GM19463 (cell line): Measurements from ENCODE around the gene KLHDC4.

Experiments used
- ATAC-seq: cut with Tn5 transposase; IDR thresholded peaks from one replicate; pipeline ENCODE4 v1.9.1; 2021; ENCODE audit warnings: mild to moderate bottlenecking, moderate library complexity; ENCODE audit not compliant: unreplicated experiment

The KLHDC4 gene

DNA sequence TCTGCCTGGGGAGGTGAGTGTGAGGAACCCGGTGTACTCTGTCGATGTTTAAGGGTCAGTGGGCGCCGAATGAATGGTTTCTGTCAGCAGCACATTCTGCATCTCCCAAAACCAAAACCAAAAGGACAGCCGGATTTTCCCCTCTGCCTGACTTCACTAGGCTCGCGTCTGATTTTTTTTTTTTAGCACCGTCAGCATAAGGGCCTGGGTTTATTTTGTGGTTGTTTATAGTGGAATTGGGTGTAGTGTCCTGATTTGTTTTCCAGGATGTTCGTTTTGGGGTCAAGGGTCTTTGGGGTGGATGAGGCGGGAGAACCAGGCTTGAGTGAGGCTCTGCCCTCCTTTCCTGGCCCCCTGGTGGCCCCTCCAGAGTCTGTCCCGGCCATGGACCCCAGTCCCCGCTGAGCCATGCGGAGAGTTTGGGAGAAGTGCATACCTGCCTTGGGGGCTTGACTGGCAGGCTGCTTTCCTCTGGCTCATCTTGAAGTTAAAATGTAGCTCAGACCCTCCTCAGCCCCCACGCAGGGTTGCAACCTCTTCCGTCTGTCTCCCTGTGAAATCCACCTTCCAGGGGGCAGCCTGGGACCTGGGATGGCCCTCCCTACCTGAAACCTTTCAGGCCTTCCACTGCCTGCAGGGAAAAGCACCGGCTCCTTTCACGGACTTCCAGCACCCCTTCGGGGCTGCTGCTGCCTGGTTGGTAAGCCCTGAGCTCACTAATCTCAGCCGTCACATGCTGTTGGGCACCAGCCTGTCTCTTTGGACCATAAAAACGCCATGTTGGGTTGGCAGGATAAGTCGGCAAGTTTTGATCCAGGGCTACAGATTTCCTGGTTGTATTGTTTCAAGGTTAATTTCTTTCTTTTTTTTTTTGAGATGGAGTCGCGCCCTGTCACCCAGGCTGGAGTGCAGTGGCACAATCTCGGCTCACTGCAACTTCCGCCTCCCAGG lies 103.3 kb downstream of the KLHDC4 start:
- no peak for ATAC-seq

DNA sequence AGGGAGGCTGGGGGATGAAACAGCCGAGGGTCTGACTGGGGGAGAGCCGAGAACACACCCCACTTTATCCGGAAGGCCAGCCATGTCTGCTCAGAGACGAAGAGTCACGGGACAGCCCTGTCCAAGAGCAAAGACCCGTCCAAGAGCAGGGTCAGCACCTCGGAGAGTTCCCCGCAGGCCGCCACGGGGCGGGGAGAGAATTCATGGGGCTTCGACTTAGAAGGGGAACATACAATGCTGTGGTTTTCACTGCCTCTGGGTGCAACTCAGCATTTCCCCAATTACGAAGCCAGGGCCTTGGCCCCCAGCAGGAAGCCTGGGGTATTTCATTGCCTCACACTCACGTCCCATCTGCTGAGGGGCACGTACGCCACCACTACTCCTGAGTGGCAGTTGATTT lies 104.2 kb downstream of the KLHDC4 start:
- ATAC-seq, result no peak

DNA sequence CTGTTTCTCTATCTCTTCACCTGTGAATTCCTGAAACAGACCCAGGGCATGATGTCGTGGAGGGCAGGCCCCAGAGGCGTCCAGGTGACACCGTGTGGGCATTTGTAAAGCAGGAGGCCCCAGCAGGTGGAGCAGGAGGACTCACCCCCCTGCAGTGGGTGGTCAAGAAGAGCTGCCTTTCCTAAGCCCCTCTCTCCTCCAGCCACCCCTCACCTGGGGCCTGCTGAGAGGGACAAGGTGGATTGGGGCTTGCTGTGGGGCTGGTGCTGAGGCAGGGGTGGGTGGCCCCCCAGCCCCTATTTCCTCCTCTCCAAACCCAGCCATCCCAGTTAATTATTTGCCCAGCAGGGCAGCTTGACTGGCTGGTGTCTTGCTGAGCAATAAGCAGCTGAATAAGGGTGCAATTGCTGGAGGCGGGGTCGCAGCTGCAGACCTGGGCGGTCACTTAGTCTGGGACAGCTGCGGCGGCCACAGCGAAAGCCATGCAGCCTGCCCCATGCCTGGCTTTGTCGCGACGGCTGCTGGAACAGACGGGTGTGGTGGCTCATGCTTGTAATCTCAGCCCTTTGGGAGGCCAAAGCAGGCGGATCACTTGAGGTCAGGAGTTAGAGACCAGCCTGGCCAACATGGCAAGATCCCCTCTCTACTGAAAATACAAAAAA lies 107.1 kb downstream of the KLHDC4 start:
- ATAC-seq, result no peak
